DMS 273 treated with DMSO at 0.1 percent for 48 hours (cell line): ENCODE results near the gene AFTPH.
A peak's percentile ranks its signal among the peaks of the same experiment; 100 is the strongest.

Experiments used
- DNase-seq: peaks from one replicate; lab custom pipeline; 2025; lab: John Stamatoyannopoulos, UW

Gene AFTPH

GRCh38 chr2:64540615-64541014 is 16.5 kb downstream of the AFTPH start:
- no peak for DNase-seq

- DNase-seq, result no peak
These were observed 17.4 kb downstream of the AFTPH start for GRCh38 chr2:64541547-64541946.

GRCh38 chr2:64542071-64543007 is 18.2 kb downstream of the AFTPH start:
- DNase-seq, result no peak

- DNase-seq, result no peak
These were observed 19.0 kb downstream of the AFTPH start for GRCh38 chr2:64543008-64543697.

DNA sequence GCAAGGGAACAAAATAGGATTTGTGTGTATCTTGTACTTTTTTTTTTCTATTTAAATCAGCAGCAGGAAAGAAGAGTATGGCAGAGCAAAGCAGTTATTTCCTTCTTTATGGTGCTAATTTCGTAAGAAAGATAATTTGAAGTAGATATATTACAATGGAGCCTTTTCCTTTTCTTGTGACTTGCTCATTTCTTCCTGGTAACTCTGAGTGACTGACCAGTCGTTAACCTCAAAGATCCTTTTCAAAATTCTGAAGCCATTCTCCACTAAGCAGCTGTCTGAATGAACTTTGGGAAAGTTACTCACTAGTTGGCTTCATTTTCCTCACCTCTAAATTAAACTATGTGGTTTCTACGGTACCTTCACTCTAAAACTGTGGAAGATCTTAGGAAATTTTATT is 24.6 kb downstream of the AFTPH start:
- no peak for DNase-seq

- no peak for DNase-seq
These were observed 25.9 kb downstream of the AFTPH start for GRCh38 chr2:64550042-64550441.

GRCh38 chr2:64551851-64552250 is 27.7 kb downstream of the AFTPH start:
- DNase-seq, result no peak

GRCh38 chr2:64554117-64554516 is 30.0 kb downstream of the AFTPH start:
- DNase-seq, result no peak

- DNase-seq, result no peak
These were observed 34.4 kb downstream of the AFTPH start for GRCh38 chr2:64558445-64559081.

GRCh38 chr2:64562148-64562784 is 38.1 kb downstream of the AFTPH start:
- DNase-seq, result no peak

DNA sequence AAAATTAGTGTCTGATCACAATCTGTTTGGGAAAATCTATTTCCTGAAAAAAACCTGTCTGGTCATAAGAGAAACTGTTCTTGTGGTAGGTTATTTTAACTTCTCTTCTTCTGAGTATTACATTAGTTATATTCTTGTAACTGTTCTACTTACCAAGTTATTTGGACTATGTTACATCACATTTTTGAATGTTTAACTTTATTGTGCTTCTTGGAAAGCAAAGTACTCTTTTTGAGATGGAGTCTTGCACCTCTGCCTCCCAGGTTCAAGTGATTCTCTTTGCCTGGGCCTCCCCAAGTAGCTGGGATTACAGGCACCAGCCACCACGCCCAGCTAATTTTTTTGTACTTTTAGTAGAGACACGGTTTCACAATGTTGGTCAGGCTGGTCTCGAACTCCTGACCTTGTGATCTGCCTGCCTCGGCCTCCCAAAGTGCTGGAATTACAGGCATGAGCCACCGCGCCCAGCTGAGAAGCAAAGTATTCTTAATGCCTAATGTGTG is 39.4 kb downstream of the AFTPH start:
- DNase-seq, result no peak

GRCh38 chr2:64565949-64566710 is 42.0 kb downstream of the AFTPH start:
- no peak for DNase-seq

GRCh38 chr2:64567473-64567872 is 43.3 kb downstream of the AFTPH start:
- DNase-seq, result no peak

DNA sequence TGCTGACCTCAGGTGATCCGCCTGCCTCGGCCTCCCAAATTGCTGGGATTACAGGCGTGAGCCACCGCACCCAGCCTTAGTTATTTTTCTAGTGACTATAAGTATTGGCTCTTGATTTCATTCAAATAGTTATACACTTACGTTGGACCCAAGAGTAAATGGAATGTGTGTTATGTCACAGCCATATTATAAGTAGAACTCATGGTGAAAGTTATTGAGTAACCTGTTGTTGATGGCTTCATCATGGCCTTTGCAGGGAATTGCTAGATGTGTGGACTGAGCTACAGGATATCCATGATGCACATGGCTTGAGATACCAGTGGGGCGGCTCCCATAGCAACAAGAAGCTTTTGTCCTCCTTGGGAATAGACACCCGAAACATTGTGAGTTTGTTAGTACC is 44.7 kb downstream of the AFTPH start:
- no peak for DNase-seq

DNA sequence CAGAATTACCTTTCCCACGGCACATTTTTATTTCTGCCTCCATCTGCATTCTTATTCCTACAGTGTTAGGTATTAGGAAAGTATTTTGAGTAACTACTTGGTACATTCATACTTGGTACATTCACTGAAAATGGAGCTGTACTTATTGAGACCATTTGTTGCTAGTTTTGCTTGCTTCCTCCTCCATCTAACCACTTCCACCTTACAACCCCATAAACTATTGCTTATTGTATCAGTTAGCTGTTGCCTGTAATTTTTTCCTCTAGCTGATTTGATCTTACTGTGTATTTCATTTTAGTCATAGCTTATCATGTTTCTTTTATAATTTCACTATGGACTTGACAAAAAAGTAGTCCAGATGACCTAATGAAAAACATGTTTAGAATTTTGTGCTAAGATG is 50.7 kb downstream of the AFTPH start:
- DNase-seq, result no peak

DNA sequence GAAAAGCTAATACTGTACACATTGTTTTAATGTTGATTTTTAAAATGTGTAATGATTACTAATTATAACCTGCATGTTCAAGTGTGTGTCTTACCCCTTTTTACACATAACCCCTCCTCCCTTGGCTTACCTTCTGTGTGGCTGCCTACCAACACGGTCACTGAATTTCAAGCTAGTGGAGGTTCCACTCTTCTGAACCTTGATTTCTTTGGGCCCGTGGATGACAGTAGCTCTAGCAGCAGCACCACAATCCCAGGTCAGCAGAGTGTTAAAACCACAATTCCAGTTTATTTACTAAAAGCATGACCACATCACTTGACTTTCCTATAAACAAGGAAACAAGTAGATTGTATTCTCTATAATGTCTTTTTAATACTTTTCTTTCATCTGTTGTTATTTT is 56.9 kb downstream of the AFTPH start:
- no peak for DNase-seq

- DNase-seq, result no peak
These were observed 57.8 kb downstream of the AFTPH start for GRCh38 chr2:64581777-64582539.

- DNase-seq, result no peak
These were observed 58.7 kb downstream of the AFTPH start for GRCh38 chr2:64582774-64583340.

DNA sequence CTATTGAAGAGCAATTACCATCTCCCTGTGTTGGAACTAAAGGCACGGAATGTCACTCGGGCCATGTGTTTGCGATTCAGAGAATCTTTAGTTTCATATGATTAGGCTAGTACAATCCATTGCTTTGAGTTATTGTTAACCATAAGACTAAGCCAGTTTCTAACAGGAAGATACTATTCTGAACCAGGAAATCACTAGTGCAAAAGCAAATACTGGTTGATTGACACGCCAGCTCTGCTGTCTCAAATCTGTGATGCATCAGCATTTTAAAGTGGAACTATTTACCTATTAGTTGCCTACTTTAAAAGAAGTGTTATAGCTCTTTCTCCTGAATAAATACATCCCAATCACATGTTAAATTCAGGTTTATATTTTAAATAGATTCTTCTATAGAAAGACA is 61.9 kb downstream of the AFTPH start:
- no peak for DNase-seq

DNA sequence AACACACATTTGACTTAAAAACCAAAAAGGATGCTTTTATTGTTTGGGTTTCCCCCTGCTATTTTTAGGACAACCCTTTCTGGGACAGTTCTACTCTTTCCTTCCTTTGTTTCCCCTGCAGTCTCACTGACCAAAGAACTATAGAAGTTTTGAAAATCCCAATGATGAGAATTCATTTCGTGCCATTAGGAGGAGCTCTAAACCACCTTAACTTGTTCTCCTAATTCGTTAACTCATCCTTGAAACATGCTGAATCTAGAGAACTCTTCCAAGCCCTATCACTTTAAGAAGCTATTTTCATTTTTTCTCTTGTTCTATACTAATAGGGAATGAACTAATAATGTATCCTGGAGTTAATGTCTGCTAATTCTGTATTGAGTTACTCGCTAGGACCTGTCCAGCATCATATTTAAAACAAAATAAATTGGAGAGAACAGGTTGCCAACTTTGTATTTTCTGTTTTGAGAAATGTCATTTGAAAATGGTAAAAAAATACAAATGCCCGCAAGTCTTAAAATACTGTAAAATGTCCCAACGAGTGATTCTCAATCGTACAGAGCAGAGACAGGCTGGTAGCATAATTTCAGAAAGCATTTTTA is 62.9 kb downstream of the AFTPH start:
- peak; percentile 25 for DNase-seq
